ENCODE measurements around the gene MRPL32.

GRCh38 chr7:42986781-42987248 is 54.6 kb downstream of the MRPL32 start:
- TF ChIP-seq CTCF (conservative IDR thresholded peaks at IDR 0.05 in 1 of 2, IDR thresholded peaks at IDR 0.05 in 1 of 2; ENCODE audit: low read depth in 1 of 2, low read length in 2 of 2) = no peak
- TF ChIP-seq EZH2 (IDR thresholded peaks at IDR 0.05; ENCODE audit: low read length, missing control alignments) = no peak

All from fibroblast of lung (primary cell).